ENCODE data around the gene LRRC53.

The LRRC53 gene

GRCh38 chr1:74496669-74497068 lies 15.7 kb downstream of the LRRC53 start:
- DNase-seq, result no peak

DNA sequence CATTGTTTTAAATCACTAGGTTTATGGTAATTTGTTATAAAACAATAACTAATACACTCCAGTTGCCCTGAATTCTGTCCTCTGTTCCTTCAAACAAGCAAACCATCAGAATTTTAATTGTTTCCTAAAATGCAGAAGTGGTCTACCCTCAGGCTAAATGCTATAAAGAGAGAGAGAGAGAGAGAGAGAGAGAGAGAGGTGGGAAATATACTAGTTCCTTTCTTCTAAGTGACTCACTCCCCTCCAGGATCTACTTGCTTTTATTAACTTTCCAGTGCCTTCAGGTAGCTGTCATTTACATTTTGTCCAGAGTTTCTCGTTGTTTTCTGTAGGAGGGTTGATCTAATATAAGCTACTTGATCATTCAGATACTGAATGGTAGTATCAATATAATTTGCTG lies 26.4 kb downstream of the LRRC53 start:
- no peak for DNase-seq

- DNase-seq, result no peak
Measured at GRCh38 chr1:74485622-74486021, 26.8 kb downstream of the LRRC53 start.

- DNase-seq, result no peak
Measured at GRCh38 chr1:74481607-74482006, 30.8 kb downstream of the LRRC53 start.

DNA sequence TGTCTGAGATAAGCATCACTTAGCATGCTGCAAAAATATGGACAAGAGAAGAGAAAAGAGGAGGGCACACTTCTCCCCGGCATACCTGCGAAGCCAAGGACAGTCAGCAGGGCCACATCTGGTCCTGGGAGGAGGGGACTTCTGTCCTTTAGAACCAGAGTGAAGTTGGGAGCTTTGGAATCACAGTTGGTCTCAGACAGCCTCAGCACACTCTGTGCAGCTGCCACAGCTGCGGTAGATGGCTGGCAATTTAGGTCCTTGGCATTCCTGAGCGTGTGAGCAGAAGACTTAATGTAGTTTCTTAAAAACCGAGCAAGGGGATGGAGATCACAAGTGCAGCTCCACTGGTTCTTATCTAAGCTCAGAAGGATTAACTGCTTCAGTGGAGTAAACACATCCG lies 32.3 kb downstream of the LRRC53 start:
- no peak for DNase-seq

GRCh38 chr1:74478979-74479378 lies 33.4 kb downstream of the LRRC53 start:
- no peak for DNase-seq

DNA sequence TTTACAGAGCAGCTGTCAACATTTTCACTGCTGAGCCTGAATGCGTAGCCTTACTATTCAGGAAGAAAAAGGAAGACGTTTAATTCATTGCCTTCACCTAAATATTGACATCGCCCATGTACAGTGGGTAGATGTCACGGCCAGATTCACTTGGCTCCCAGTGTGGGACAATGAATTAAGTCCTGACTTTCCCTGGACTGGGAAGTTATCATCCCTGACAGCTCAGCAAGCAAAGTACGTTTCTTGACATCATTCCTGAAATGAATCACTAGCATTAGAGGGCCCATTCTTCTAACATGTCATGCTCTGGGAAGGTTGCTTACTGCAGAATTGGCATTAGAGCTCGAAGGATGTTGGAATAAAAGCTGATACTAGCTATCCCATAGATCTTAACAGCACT lies 37.8 kb downstream of the LRRC53 start:
- no peak for DNase-seq

DNA sequence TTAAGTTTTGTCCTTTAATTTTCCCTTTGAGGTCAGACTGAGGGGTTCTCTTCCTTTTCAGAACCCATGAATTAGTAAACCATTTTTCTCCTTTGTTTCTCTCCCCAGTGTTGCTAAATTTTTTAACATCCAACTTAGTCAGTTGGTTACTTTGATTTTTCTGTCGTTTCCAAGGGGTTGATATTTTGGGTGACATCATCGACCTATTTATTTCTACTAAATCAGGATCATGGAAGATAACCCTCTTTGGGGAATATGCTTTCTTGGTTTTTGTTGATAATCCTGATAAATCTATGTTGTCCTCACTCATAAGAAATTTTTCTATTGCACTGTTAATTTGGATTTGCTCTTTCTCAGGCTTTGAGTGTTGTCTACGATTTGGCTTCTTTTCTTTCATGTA lies 40.9 kb downstream of the LRRC53 start:
- no peak for DNase-seq

DNA sequence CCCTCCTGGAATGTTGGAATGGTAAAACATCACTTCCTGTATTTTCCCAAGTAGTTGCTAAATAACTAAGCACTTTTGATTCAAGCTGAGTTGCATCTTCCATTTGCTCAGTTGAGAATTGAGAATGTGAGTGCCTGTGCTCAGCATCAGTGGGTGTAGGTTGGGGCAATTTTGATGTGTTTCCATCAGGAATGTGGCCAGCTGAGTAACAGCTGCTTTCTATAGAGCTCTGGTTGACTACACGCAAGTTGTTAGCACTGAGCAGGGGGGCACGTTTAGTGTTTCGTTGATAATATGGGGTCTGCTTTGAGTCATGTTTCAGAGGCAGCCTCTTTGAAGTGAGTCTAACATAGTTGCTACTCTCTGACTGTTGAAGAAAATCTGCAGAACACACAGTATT lies 41.5 kb downstream of the LRRC53 start:
- DNase-seq, result peak; percentile 21

- no peak for DNase-seq
Measured at GRCh38 chr1:74470251-74470650, 42.2 kb downstream of the LRRC53 start.

GRCh38 chr1:74468982-74469603 lies 43.3 kb downstream of the LRRC53 start:
- DNase-seq, result peak; percentile 88

GRCh38 chr1:74467786-74468377 lies 44.5 kb downstream of the LRRC53 start:
- DNase-seq, result no peak

DNA sequence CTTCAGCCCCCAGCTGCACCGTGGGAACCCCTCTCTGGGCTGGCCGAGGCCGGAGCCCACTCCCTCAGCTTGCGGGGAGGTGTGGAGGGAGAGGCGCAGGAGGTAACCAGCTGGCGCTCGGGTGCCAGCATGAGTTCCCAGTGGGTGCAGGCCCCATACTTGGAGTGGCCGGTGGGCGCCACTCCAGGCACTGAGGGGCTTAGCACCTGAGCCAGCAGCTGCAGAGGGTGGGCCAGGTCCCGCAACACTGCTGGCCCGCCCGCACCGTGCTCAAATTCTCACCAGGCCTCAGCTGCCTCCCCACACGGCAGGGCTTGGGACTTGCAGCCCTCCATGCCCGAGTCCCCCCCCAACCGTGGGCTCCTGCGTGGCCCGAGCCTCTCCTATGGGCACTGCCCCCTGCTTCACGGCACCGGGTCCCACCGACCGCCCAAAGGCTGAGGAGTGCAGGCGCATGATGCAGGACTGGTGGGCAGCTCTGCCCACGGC lies 47.2 kb downstream of the LRRC53 start:
- no peak for DNase-seq

DNA sequence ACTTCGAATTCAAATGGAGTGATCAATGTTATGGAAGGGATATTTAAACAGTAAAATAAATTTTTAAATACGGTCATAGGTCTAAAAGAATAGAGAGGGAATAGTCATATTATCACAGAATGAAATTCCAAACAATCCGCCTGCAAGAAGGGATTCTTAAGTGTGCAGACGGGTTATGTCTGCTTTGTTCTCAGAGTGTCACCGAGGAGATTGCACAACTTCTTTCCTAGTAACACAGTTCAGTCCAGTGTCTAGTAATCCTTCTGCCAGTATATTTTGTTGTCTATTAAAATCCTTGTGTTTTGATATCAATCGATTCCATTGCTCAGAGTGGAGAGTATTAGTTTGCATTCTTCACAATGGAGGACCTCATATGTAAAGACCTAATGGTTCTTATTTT lies 48.4 kb downstream of the LRRC53 start:
- DNase-seq, result no peak

- DNase-seq, result no peak
Measured at GRCh38 chr1:74463333-74463988, 49.0 kb downstream of the LRRC53 start.

- no peak for DNase-seq
Measured at GRCh38 chr1:74457253-74457652, 55.2 kb downstream of the LRRC53 start.

- no peak for DNase-seq
Measured at GRCh38 chr1:74455390-74455789, 57.0 kb downstream of the LRRC53 start.

- no peak for DNase-seq
Measured at GRCh38 chr1:74453277-74453676, 59.1 kb downstream of the LRRC53 start.

DNA sequence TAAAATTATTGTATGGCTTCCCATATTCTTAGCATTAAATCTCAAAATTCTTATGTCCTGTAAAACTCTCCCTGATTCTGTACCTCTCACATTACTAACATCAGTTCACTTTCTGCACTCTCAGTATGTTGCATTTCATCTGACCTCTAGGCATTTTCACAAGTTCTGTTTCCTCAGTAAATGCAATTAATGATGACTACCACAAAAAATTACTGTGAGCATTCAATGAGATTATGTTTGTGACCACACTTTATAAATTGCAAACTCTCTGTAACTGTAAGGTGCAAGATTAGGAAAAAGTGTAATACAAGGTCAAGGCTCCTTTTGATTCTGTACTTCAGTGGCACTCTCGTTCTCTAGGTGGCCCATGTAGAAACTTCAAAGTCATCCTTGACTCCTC lies 60.4 kb downstream of the LRRC53 start:
- DNase-seq, result no peak

- DNase-seq, result no peak
Measured at GRCh38 chr1:74437035-74437434, 75.4 kb downstream of the LRRC53 start.

GRCh38 chr1:74436078-74436477 lies 76.3 kb downstream of the LRRC53 start:
- DNase-seq, result no peak

- DNase-seq, result no peak
Measured at GRCh38 chr1:74434321-74434720, 78.1 kb downstream of the LRRC53 start.

GRCh38 chr1:74432325-74432724 lies 80.1 kb downstream of the LRRC53 start:
- DNase-seq, result no peak

DNA sequence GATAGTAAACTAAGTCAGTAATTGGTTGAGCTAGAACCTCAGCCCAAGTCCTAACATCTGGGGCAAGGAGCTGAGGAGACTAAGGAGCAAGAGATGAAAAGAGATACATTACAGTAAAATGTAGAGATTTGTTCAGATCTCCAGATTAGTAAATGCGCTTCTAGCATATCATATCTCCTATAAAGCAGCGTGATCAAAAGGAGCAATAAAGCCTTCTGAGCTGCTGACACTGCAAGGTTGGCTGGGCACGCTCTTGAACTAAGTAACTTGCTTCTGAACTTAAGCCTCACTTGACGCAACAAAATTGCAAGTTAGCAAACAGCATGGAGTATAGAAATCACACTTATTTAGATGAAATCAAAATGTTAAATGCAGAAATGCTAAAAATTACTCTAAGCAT lies 80.9 kb downstream of the LRRC53 start:
- no peak for DNase-seq
